Activated T-cell treated with anti-CD3 and anti-CD28 coated beads, Interleukin-2, amount 50 U/mL, for 24 hours (primary cell): ENCODE data around the gene SLC18B1.

Source experiments
- DNase-seq: peaks from one replicate; pipeline ENCODE4 v3.0.0-alpha.2; 2020
- H3K27ac Mint-ChIP-seq: 2 replicates; pipeline ENCODE4 v1.8.0; 2020; ENCODE audit warnings: mild to moderate bottlenecking, mixed read lengths
- H3K27me3 Mint-ChIP-seq: 2 replicates; pipeline ENCODE4 v1.8.0; 2020; ENCODE audit warnings: mixed read lengths
- H3K36me3 Mint-ChIP-seq: 2 replicates; pipeline ENCODE4 v1.8.0; 2020; ENCODE audit warnings: low read depth, mixed read lengths
- H3K4me1 Mint-ChIP-seq: 2 replicates; pipeline ENCODE4 v1.8.0; 2020; ENCODE audit warnings: low read depth, mixed read lengths
- H3K4me3 Mint-ChIP-seq: 2 replicates; pipeline ENCODE4 v1.8.0; 2020; ENCODE audit warnings: mild to moderate bottlenecking, moderate library complexity, mixed read lengths
- H3K9me3 Mint-ChIP-seq: 2 replicates; pipeline ENCODE4 v1.8.0; 2020; ENCODE audit warnings: mixed read lengths

SLC18B1 gene

DNA sequence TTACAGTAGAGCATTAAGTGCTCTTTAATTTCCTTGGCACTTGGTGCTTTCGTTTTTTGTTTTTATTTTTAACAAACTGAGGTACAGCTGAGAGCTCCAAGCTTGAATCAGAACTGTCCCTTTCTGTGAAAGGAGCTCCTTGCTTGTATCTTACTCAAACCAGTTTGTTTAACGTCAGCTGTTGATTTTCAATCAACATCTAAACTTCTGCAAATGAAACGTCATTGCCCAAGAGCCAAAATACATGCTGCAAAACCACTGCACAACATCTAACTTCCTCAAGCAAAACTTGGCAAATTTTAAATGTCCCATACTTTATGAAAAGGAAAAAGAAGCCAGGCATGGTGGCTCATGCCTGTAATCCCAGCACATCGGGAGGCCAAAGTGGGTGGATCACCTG lies 55.9 kb downstream of the SLC18B1 start:
- H3K9me3 Mint-ChIP-seq, result peaks cover 21% of the 10 kb centered on the region
- no peaks in the 10 kb centered on the region for H3K27me3 Mint-ChIP-seq
- H3K27ac Mint-ChIP-seq, result no peak overlapping the region
- H3K36me3 Mint-ChIP-seq, result peaks cover 49% of the 10 kb centered on the region
- no peaks in the 10 kb centered on the region for H3K4me1 Mint-ChIP-seq
- H3K4me3 Mint-ChIP-seq, result no peak overlapping the region
- no peak for DNase-seq

GRCh38 chr6:132741281-132741680 lies 57.2 kb downstream of the SLC18B1 start:
- peaks cover 40% of the 10 kb centered on the region for H3K36me3 Mint-ChIP-seq
- H3K27ac Mint-ChIP-seq, result no peak overlapping the region
- DNase-seq, result no peak
- no peak overlapping the region for H3K4me3 Mint-ChIP-seq
- peaks cover 21% of the 10 kb centered on the region for H3K9me3 Mint-ChIP-seq
- no peaks in the 10 kb centered on the region for H3K27me3 Mint-ChIP-seq
- peaks cover 9% of the 10 kb centered on the region for H3K4me1 Mint-ChIP-seq

GRCh38 chr6:132736239-132736638 lies 62.2 kb downstream of the SLC18B1 start:
- H3K27ac Mint-ChIP-seq, result no peak overlapping the region
- H3K36me3 Mint-ChIP-seq, result peaks cover 4% of the 10 kb centered on the region
- DNase-seq, result no peak
- peaks cover 17% of the 10 kb centered on the region for H3K4me1 Mint-ChIP-seq
- peaks cover 11% of the 10 kb centered on the region for H3K9me3 Mint-ChIP-seq
- H3K4me3 Mint-ChIP-seq, result no peak overlapping the region
- H3K27me3 Mint-ChIP-seq, result no peaks in the 10 kb centered on the region

- no peaks in the 10 kb centered on the region for H3K36me3 Mint-ChIP-seq
- H3K9me3 Mint-ChIP-seq, result peaks cover 8% of the 10 kb centered on the region
- no peaks in the 10 kb centered on the region for H3K27me3 Mint-ChIP-seq
- no peak overlapping the region for H3K4me3 Mint-ChIP-seq
- peaks cover 17% of the 10 kb centered on the region for H3K4me1 Mint-ChIP-seq
- no peak overlapping the region for H3K27ac Mint-ChIP-seq
- DNase-seq, result no peak
Observed at GRCh38 chr6:132734694-132735236, 63.7 kb downstream of the SLC18B1 start.

GRCh38 chr6:132733814-132734213 lies 64.6 kb downstream of the SLC18B1 start:
- Mint-ChIP-seq H3K27ac (no peak overlapping the region), H3K4me3 (no peak overlapping the region), H3K4me1 (peaks cover 17% of the 10 kb centered on the region), H3K9me3 (peaks cover 4% of the 10 kb centered on the region), H3K36me3 (no peaks in the 10 kb centered on the region), H3K27me3 (no peaks in the 10 kb centered on the region)
- no peak for DNase-seq

GRCh38 chr6:132733283-132733682 lies 65.2 kb downstream of the SLC18B1 start:
- peaks cover 17% of the 10 kb centered on the region for H3K4me1 Mint-ChIP-seq
- no peaks in the 10 kb centered on the region for H3K27me3 Mint-ChIP-seq
- no peaks in the 10 kb centered on the region for H3K36me3 Mint-ChIP-seq
- peaks cover 3% of the 10 kb centered on the region for H3K9me3 Mint-ChIP-seq
- H3K27ac Mint-ChIP-seq, result no peak overlapping the region
- DNase-seq, result no peak
- no peak overlapping the region for H3K4me3 Mint-ChIP-seq

GRCh38 chr6:132731086-132731485 lies 67.4 kb downstream of the SLC18B1 start:
- H3K4me3 Mint-ChIP-seq, result no peak overlapping the region
- DNase-seq, result no peak
- no peaks in the 10 kb centered on the region for H3K9me3 Mint-ChIP-seq
- H3K4me1 Mint-ChIP-seq, result peaks cover 8% of the 10 kb centered on the region
- H3K27me3 Mint-ChIP-seq, result no peaks in the 10 kb centered on the region
- H3K27ac Mint-ChIP-seq, result no peak overlapping the region
- no peaks in the 10 kb centered on the region for H3K36me3 Mint-ChIP-seq

DNA sequence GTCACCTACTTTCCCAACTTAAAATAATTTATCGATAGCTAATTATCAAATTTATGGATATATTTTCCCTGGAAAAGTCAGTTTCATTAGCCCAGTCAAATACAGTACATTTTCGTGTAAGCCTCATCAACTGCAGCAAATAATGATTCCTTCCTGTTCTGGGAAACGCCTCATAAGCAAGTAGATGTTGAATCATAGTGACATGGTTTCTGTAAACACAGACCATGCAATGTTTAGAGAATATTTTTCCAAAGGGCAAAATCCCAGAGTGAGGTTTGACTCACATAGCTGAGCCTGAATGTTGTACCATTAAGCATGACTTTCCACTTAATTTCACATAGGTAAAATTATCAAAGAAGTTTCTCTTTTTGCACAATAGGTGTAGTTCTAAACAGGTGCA lies 67.9 kb downstream of the SLC18B1 start:
- Mint-ChIP-seq H3K27ac (no peak overlapping the region), H3K9me3 (no peaks in the 10 kb centered on the region), H3K36me3 (no peaks in the 10 kb centered on the region), H3K4me1 (peaks cover 6% of the 10 kb centered on the region), H3K27me3 (no peaks in the 10 kb centered on the region), H3K4me3 (no peak overlapping the region)
- no peak for DNase-seq

- no peak overlapping the region for H3K27ac Mint-ChIP-seq
- H3K9me3 Mint-ChIP-seq, result no peaks in the 10 kb centered on the region
- H3K36me3 Mint-ChIP-seq, result no peaks in the 10 kb centered on the region
- H3K27me3 Mint-ChIP-seq, result no peaks in the 10 kb centered on the region
- no peak for DNase-seq
- H3K4me1 Mint-ChIP-seq, result peaks cover 5% of the 10 kb centered on the region
- H3K4me3 Mint-ChIP-seq, result no peak overlapping the region
Observed at GRCh38 chr6:132728616-132729015, 69.8 kb downstream of the SLC18B1 start.

- H3K9me3 Mint-ChIP-seq, result no peaks in the 10 kb centered on the region
- H3K4me3 Mint-ChIP-seq, result no peak overlapping the region
- no peaks in the 10 kb centered on the region for H3K36me3 Mint-ChIP-seq
- H3K4me1 Mint-ChIP-seq, result peaks cover 3% of the 10 kb centered on the region
- no peak overlapping the region for H3K27ac Mint-ChIP-seq
- H3K27me3 Mint-ChIP-seq, result no peaks in the 10 kb centered on the region
- no peak for DNase-seq
Observed at GRCh38 chr6:132726608-132726975, 71.8 kb downstream of the SLC18B1 start.

- Mint-ChIP-seq H3K27ac (no peak overlapping the region), H3K4me1 (peaks cover 3% of the 10 kb centered on the region), H3K4me3 (no peak overlapping the region), H3K27me3 (no peaks in the 10 kb centered on the region), H3K9me3 (no peaks in the 10 kb centered on the region), H3K36me3 (no peaks in the 10 kb centered on the region)
- DNase-seq, result no peak
Observed at GRCh38 chr6:132725947-132726607, 72.4 kb downstream of the SLC18B1 start.

DNA sequence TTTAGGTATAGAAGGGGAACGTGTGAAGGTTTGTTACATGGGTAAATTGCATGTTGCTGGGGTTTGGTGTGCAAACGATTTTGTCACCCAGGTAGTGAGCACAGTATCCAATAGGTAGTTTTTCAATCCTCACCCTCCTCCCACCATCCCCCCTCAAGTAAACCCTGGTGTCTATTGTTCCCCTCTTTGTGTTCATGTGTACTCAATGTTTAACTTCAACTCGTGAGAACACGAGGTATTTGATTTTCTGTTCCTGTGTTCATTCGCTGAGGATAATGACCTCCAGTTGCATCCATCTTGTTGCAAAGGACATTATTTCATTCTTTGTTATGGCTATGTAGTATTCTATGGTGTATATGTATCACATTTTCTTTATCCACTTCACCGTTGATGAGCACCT lies 73.0 kb downstream of the SLC18B1 start:
- Mint-ChIP-seq H3K27ac (no peak overlapping the region), H3K36me3 (no peaks in the 10 kb centered on the region), H3K9me3 (no peaks in the 10 kb centered on the region), H3K27me3 (no peaks in the 10 kb centered on the region), H3K4me3 (no peak overlapping the region), H3K4me1 (peaks cover 3% of the 10 kb centered on the region)
- no peak for DNase-seq

- H3K36me3 Mint-ChIP-seq, result no peaks in the 10 kb centered on the region
- no peak for DNase-seq
- no peak overlapping the region for H3K4me3 Mint-ChIP-seq
- H3K27me3 Mint-ChIP-seq, result peaks cover 5% of the 10 kb centered on the region
- no peaks in the 10 kb centered on the region for H3K4me1 Mint-ChIP-seq
- H3K27ac Mint-ChIP-seq, result no peak overlapping the region
- H3K9me3 Mint-ChIP-seq, result no peaks in the 10 kb centered on the region
Observed at GRCh38 chr6:132719736-132720448, 78.5 kb downstream of the SLC18B1 start.
